Renal cortical epithelial cell (primary cell): ENCODE data around the gene SDK2. TPM values are rescaled to one million over a fixed set of nuclear protein-coding genes. Genes with fewer than 3 reads are reported as not detected.

Experiments used
- DNase-seq: peaks from one replicate; pipeline ENCODE4 v3.0.0-alpha.2; 2011; ENCODE audit warnings: low read depth
- total RNA-seq: library from RNA; depleted of rRNA; stranded (reverse); fragments of >200 nt; gene quantifications from 2 replicates; pipeline ENCODE4 v1.2.3, GENCODE V29; 2014

Gene SDK2
- total RNA-seq, 1 donor from 2014 or later: 0.10 TPM

- no peak for DNase-seq
These were observed 252.6 kb downstream of the SDK2 start for GRCh38 chr17:73391331-73392265.

- DNase-seq: no peak
These were observed 253.4 kb downstream of the SDK2 start for GRCh38 chr17:73390851-73391250.

GRCh38 chr17:73390221-73390620 is 254.0 kb downstream of the SDK2 start:
- DNase-seq: no peak

GRCh38 chr17:73389411-73389810 is 254.8 kb downstream of the SDK2 start:
- DNase-seq: no peak

- DNase-seq: no peak
These were observed 255.7 kb downstream of the SDK2 start for GRCh38 chr17:73388578-73388905.

- no peak for DNase-seq
These were observed 256.3 kb downstream of the SDK2 start for GRCh38 chr17:73387746-73388577.

GRCh38 chr17:73386561-73386960 is 257.7 kb downstream of the SDK2 start:
- no peak for DNase-seq

GRCh38 chr17:73384926-73385325 is 259.3 kb downstream of the SDK2 start:
- no peak for DNase-seq

- DNase-seq: no peak
These were observed 263.7 kb downstream of the SDK2 start for GRCh38 chr17:73380439-73381106.

- DNase-seq: no peak
These were observed 264.4 kb downstream of the SDK2 start for GRCh38 chr17:73379826-73380225.

GRCh38 chr17:73378974-73379470 is 265.2 kb downstream of the SDK2 start:
- DNase-seq: no peak

GRCh38 chr17:73376636-73377035 is 267.6 kb downstream of the SDK2 start:
- DNase-seq: no peak

- DNase-seq: no peak
These were observed 268.1 kb downstream of the SDK2 start for GRCh38 chr17:73376152-73376551.

- no peak for DNase-seq
These were observed 272.4 kb downstream of the SDK2 start for GRCh38 chr17:73371836-73372235.

- DNase-seq: peak; percentile 92
These were observed 273.0 kb downstream of the SDK2 start for GRCh38 chr17:73371285-73371684.

GRCh38 chr17:73369817-73370490 is 274.3 kb downstream of the SDK2 start:
- DNase-seq: peak; percentile 49

- no peak for DNase-seq
These were observed 275.1 kb downstream of the SDK2 start for GRCh38 chr17:73369111-73369521.

- DNase-seq: no peak
These were observed 276.1 kb downstream of the SDK2 start for GRCh38 chr17:73368085-73368631.

GRCh38 chr17:73365906-73366623 is 278.2 kb downstream of the SDK2 start:
- DNase-seq: no peak

- no peak for DNase-seq
These were observed 278.9 kb downstream of the SDK2 start for GRCh38 chr17:73365301-73365874.
